Regular cardiac myocyte (primary cell): ENCODE data around the gene PSEN2. TPM values are rescaled to one million over a fixed set of nuclear protein-coding genes. Genes with fewer than 3 reads are reported as not detected.

ENCODE experiments used
- total RNA-seq: library from RNA; depleted of rRNA; stranded (reverse); fragments of >200 nt; gene quantifications from 2 replicates; pipeline ENCODE4 v1.2.3, GENCODE V29; 2014

PSEN2 gene
- 14.6 and 25.1 TPM in 2 replicates for total RNA-seq

DNA sequence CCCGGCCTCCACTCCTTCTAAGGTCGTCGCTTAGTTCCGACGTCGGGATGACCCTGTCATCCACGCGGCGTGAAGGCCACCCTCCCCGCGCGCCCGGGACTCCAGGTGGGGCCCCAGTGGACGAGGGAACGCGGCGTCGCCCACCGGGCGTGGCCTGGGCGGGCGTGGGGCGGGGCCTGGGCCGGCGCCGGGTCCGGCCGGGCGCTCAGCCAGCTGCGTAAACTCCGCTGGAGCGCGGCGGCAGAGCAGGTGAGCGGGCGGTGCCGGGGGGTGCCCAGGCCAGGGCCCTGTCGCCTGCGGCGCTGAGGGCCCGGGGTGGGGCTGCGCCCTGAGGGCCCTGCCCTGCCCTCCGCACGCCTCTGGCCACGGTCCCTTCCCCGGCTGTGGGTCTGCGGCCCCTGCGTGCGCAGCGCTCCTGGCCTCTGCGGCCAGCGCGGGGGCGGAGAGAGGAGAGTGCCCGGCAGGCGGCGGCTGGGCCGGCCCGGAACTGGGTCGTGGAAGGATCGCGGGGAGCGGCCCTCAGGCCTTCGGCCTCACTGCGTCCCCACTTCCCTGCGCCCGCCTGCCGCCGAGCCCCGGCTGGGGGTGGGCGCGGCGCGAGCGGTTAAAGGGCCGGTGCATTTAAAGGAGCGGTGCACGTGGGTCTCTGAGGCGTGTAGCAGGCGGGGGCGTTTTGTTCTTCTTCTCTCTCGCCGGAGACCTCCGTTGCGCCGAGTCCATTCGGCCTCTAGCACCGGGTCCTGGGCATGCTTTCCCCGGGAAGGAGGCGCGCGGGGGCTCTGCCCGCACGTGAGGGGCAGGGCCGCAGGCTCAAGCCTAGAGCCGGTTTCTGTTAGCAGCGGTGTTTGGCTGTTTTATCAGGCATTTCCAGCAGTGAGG, at the start of gene PSEN2:
Gene PSEN2, plus strand, starts transcription at position 216 of the 879 bp plus-strand sequence. CDS start 11,292 bp downstream, outside the sequence.

DNA sequence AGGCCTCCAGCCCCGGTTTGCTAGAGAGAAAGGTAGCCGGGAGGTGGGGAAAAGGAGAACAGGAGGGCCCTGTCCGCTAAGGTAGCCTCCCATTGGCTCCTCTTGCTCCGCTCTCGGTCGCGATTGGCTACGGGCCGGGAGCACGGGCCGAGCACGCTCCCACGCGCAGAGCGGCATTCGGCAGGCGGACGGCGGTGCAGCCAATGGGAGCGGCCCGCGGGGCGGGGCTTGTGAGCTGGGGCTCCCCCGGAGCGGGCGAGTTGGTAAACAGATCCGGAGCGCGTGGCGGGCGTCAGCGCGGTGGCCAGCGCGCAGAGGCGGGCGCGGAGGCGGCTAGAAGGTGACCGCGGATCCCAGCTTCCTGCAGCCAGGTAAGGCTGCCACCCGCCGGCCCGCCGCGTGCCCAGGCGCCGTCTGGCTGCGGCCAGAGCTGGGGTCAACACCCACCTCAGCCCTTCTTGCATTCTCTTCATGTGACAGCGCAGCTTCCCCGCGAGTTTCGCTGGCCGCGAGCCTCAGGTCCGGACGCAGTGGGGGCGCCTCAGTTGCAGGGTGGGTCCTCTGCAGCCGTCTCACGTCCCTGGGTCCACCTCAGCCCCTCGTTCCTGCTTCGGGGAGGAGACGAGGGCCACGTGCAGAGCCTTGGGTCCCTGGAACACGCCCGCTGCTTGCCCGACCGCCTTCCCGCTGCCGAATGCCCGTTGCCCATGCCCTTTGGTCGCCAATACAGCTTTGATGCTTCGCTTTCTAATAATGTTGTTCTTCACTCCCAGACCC, 69.8 kb downstream of the PSEN2 start, which contains the start of gene COQ8A:
Gene COQ8A, plus strand, starts transcription at position 266 of the 777 bp plus-strand sequence. CDS start 21,092 bp downstream, outside the sequence.

Other genes with a start within 250 kb of the PSEN2 start
- 6.7 and 9.9 TPM in 2 replicates for gene ITPKB, start 131.3 kb upstream of the PSEN2 start, total RNA-seq
- gene COQ8A, start 69.7 kb downstream of the PSEN2 start, total RNA-seq: 5.9 and 13.5 TPM in 2 replicates